KMS-11 (cell line): ENCODE measurements around the gene FREM2.

ENCODE experiments used
- H2AFZ ChIP-seq: fragments of 200-600 bp; sonication (generic); 2 replicates; pipeline ENCODE4 v1.6.1; 2016; ENCODE audit warnings: antibody characterized with exemption, mixed run types, low read depth
- H3K27ac ChIP-seq: fragments of 200-600 bp; sonication (generic); 2 replicates; pipeline ENCODE4 v1.6.1; 2016; ENCODE audit warnings: mild to moderate bottlenecking, mixed run types
- H3K27me3 ChIP-seq: fragments of 200-600 bp; sonication (generic); 2 replicates; pipeline ENCODE4 v1.6.1; 2017; ENCODE audit warnings: mild to moderate bottlenecking, low read depth, mixed run types, moderate library complexity; ENCODE audit not compliant: insufficient read depth
- H3K36me3 ChIP-seq: fragments of 200-600 bp; sonication (generic); 2 replicates; pipeline ENCODE4 v1.6.1; 2017; ENCODE audit warnings: mild to moderate bottlenecking, mixed run types; ENCODE audit not compliant: insufficient read depth
- H3K4me1 ChIP-seq: fragments of 200-600 bp; sonication (generic); 2 replicates; pipeline ENCODE4 v1.6.1; 2016; ENCODE audit warnings: mild to moderate bottlenecking, low read depth, mixed run types; ENCODE audit not compliant: poor library complexity, severe bottlenecking
- H3K4me2 ChIP-seq: fragments of 200-600 bp; sonication (generic); 2 replicates; pipeline ENCODE4 v1.7.0; 2016; ENCODE audit warnings: mild to moderate bottlenecking, mixed run types
- H3K4me3 ChIP-seq: fragments of 200-600 bp; sonication (generic); IDR thresholded peaks from 2 replicates; pipeline ENCODE4 v1.6.1; 2017; ENCODE audit warnings: low read depth, low read length, mixed read lengths; ENCODE audit not compliant: insufficient read depth
- H3K79me2 ChIP-seq: fragments of 200-600 bp; sonication (generic); 2 replicates; pipeline ENCODE4 v1.6.1; 2016; ENCODE audit warnings: low read depth, mixed run types; ENCODE audit not compliant: insufficient read depth
- H3K9ac ChIP-seq: fragments of 200-600 bp; sonication (generic); 2 replicates; pipeline ENCODE4 v1.6.1; 2016; ENCODE audit warnings: mild to moderate bottlenecking, mixed run types
- H4K20me1 ChIP-seq: fragments of 200-600 bp; sonication (generic); 2 replicates; pipeline ENCODE4 v1.6.1; 2016; ENCODE audit warnings: mild to moderate bottlenecking, mixed run types; ENCODE audit not compliant: insufficient read depth
- CTCF ChIP-seq: fragments of 200-600 bp; sonication (generic); conservative IDR thresholded peaks from 2 replicates; pipeline ENCODE4 v1.6.1; 2017; ENCODE audit warnings: low read depth, mild to moderate bottlenecking, antibody characterized with exemption, low read length, moderate library complexity, mixed read lengths

FREM2 gene

GRCh38 chr13:38658906-38659305 lies 28.0 kb upstream of the FREM2 start:
- Histone ChIP-seq H2AFZ (no peak overlapping the region), H4K20me1 (no peaks in the 10 kb centered on the region), H3K4me3 (no peak overlapping the region), H3K27me3 (no peaks in the 10 kb centered on the region), H3K36me3 (no peaks in the 10 kb centered on the region), H3K27ac (no peak overlapping the region), H3K9ac (no peak overlapping the region), H3K4me1 (no peaks in the 10 kb centered on the region), H3K79me2 (no peaks in the 10 kb centered on the region), H3K4me2 (no peak overlapping the region)
- no peak for TF ChIP-seq CTCF

- Histone ChIP-seq H3K79me2 (no peaks in the 10 kb centered on the region), H3K36me3 (no peaks in the 10 kb centered on the region), H3K9ac (no peak overlapping the region), H3K27me3 (no peaks in the 10 kb centered on the region), H2AFZ (no peak overlapping the region), H3K4me1 (no peaks in the 10 kb centered on the region), H3K4me3 (no peak overlapping the region), H4K20me1 (no peaks in the 10 kb centered on the region), H3K4me2 (no peak overlapping the region), H3K27ac (no peak overlapping the region)
- TF ChIP-seq CTCF: no peak
Observed at GRCh38 chr13:38661010-38661675, 25.7 kb upstream of the FREM2 start.

DNA sequence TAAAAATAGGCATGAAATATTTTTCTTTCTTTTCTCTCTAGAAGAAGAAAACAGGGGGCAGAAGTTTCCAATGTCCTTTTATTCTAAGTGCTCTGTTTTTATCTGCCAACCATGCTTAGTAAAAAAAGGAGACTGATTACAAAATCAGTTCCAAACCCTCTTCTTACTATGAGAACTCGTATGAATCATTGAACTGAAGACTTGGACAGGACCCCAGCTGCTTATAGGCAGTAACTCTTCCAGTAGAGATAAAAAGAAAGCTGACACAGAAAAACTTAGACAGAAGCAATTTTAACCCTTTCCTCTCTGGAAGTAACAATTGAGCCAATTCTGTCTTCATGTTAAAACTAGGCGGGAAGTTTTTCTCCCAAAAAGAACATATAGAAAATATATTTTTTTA lies 24.5 kb upstream of the FREM2 start:
- no peak overlapping the region for H3K4me2 ChIP-seq
- no peaks in the 10 kb centered on the region for H4K20me1 ChIP-seq
- H2AFZ ChIP-seq: no peak overlapping the region
- no peaks in the 10 kb centered on the region for H3K79me2 ChIP-seq
- H3K9ac ChIP-seq: no peak overlapping the region
- H3K27me3 ChIP-seq: no peaks in the 10 kb centered on the region
- H3K36me3 ChIP-seq: no peaks in the 10 kb centered on the region
- no peaks in the 10 kb centered on the region for H3K4me1 ChIP-seq
- no peak for TF ChIP-seq CTCF
- H3K27ac ChIP-seq: no peak overlapping the region
- H3K4me3 ChIP-seq: no peak overlapping the region

- H3K27ac ChIP-seq: no peak overlapping the region
- no peaks in the 10 kb centered on the region for H4K20me1 ChIP-seq
- H3K4me2 ChIP-seq: no peak overlapping the region
- H3K79me2 ChIP-seq: no peaks in the 10 kb centered on the region
- no peak overlapping the region for H2AFZ ChIP-seq
- no peaks in the 10 kb centered on the region for H3K27me3 ChIP-seq
- H3K4me1 ChIP-seq: no peaks in the 10 kb centered on the region
- no peaks in the 10 kb centered on the region for H3K36me3 ChIP-seq
- no peak for TF ChIP-seq CTCF
- H3K9ac ChIP-seq: no peak overlapping the region
- no peak overlapping the region for H3K4me3 ChIP-seq
Observed at GRCh38 chr13:38664906-38665305, 22.0 kb upstream of the FREM2 start.
